HepG2 (cell line): ENCODE data around the gene TMEM164. TPM values are rescaled to one million over a fixed set of nuclear protein-coding genes. Genes with fewer than 3 reads are reported as not detected.
A peak's percentile ranks its signal among the peaks of the same experiment; 100 is the strongest.

ENCODE experiments used
- HNRNPLL ChIP-seq: fragments of 200-400 bp; formaldehyde crosslinking; IDR thresholded peaks from 2 replicates; pipeline ENCODE4 v1.6.1; 2017; ENCODE audit warnings: mild to moderate bottlenecking, low read depth, low read length; ENCODE audit not compliant: poor library complexity, severe bottlenecking
- KLF6 ChIP-seq: IDR thresholded peaks from 2 replicates; pipeline ENCODE4 v1.8.0; 2016; ENCODE audit warnings: missing biosample characterization, missing genetic modification reagents
- POLR2A ChIP-seq, 2 experiments: IDR thresholded peaks; 2 replicates each; pipeline ENCODE4 v1.6.1; 2011; ENCODE audit warnings: low read depth in 2 of 2, low read length in 2 of 2, mild to moderate bottlenecking in 1 of 2, moderate library complexity in 1 of 2; ENCODE audit not compliant: insufficient read depth in 1 of 2
- POLR2G ChIP-seq: fragments of 200-400 bp; formaldehyde crosslinking; IDR thresholded peaks from 2 replicates; pipeline ENCODE4 v1.6.1; 2018; ENCODE audit warnings: mild to moderate bottlenecking, low read depth, low read length, moderate library complexity
- RAD51 ChIP-seq: fragments of 450-650 bp; IDR thresholded peaks from 2 replicates; pipeline ENCODE4 v1.6.1; 2016; ENCODE audit warnings: borderline replicate concordance
- SAP130 ChIP-seq: IDR thresholded peaks from 2 replicates; pipeline ENCODE4 v1.6.1; 2016; ENCODE audit warnings: low read depth
- SIN3A ChIP-seq: IDR thresholded peaks from 2 replicates; pipeline ENCODE4 v1.6.1; 2011; ENCODE audit warnings: low read depth, mild to moderate bottlenecking, control low read depth, low read length, borderline replicate concordance
- SMC3 ChIP-seq: IDR thresholded peaks from 2 replicates; pipeline ENCODE4 v1.6.1; 2011; ENCODE audit warnings: low read length, improper control_type of control experiment
- SRSF4 ChIP-seq: fragments of 200-400 bp; formaldehyde crosslinking; IDR thresholded peaks from one replicate; pipeline ENCODE4 v1.6.1; 2018; ENCODE audit warnings: mild to moderate bottlenecking, low read depth, low read length, moderate library complexity; ENCODE audit not compliant: poor library complexity, severe bottlenecking
- ZFY ChIP-seq: sonication (generic); formaldehyde crosslinking; IDR thresholded peaks from 2 replicates; pipeline ENCODE4 v1.4.0; 2020; ENCODE audit warnings: missing genetic modification reagents
- ZNF317 ChIP-seq: sonication (generic); formaldehyde crosslinking; IDR thresholded peaks from 2 replicates; pipeline ENCODE4 v1.5.0; 2020; ENCODE audit warnings: mild to moderate bottlenecking, missing genetic modification reagents
- ZNF746 ChIP-seq: sonication (generic); formaldehyde crosslinking; IDR thresholded peaks from 2 replicates; pipeline ENCODE4 v1.8.0; 2022; ENCODE audit warnings: mild to moderate bottlenecking, missing genetic modification reagents
- ZNF850 ChIP-seq: sonication (generic); formaldehyde crosslinking; conservative IDR thresholded peaks from 2 replicates; pipeline ENCODE4 v1.9.0; 2021; ENCODE audit warnings: mild to moderate bottlenecking, missing genetic modification reagents
- polyA plus RNA-seq, 8 experiments: library from polyadenylated mRNA; depleted of rRNA in 3 of 8; stranded (reverse) in 7 of 8; unstranded in 1 of 8; fragments of >200 nt; fragmentation: Illumina TruSeq in 4 of 8; extraction: Trizol in 4 of 8; gene quantifications; 2 replicates each; pipeline versions ENCODE4 v1.2.1 to v1.2.3, GENCODE V29; 2011 to 2016; ENCODE audit warnings: low read depth in 4 of 8, missing spikeins in 1 of 8, mixed read lengths in 1 of 8; ENCODE audit not compliant: insufficient read depth in 1 of 8
- total RNA-seq, 5 experiments: library from RNA; depleted of rRNA; stranded (reverse); fragments of >200 nt; fragmentation: Illumina TruSeq; extraction: Trizol; gene quantifications; 2 replicates each; pipeline ENCODE4 v1.2.3, GENCODE V29; 2016; ENCODE audit warnings: low read depth in 1 of 5
- TF ChIP-seq, protein P1 (sequence below): sonication (generic); formaldehyde crosslinking; IDR thresholded peaks from 2 replicates; pipeline ENCODE4 v1.5.0; 2020; ENCODE audit warnings: missing genetic modification reagents, mild to moderate bottlenecking, borderline replicate concordance
- TF ChIP-seq, protein P2 (sequence below): IDR thresholded peaks from 2 replicates; pipeline ENCODE4 v1.6.1; 2016
- TF ChIP-seq, protein P3 (sequence below): sonication (generic); formaldehyde crosslinking; IDR thresholded peaks from 2 replicates; pipeline ENCODE4 v1.8.1; 2023; ENCODE audit warnings: mild to moderate bottlenecking, missing genetic modification reagents, borderline replicate concordance
- TF ChIP-seq, protein P4 (sequence below): sonication (generic); formaldehyde crosslinking; IDR thresholded peaks from 2 replicates; pipeline ENCODE4 v1.8.1; 2022; ENCODE audit warnings: mild to moderate bottlenecking, missing genetic modification reagents
- TF ChIP-seq, protein P5 (sequence below): IDR thresholded peaks from 2 replicates; pipeline ENCODE4 v1.6.1; 2012; ENCODE audit warnings: inconsistent platforms
- TF ChIP-seq, protein P6 (sequence below): sonication (generic); formaldehyde crosslinking; IDR thresholded peaks from 2 replicates; pipeline ENCODE4 v1.4.0; 2020; ENCODE audit warnings: mild to moderate bottlenecking, low read depth, missing genetic modification reagents

The TMEM164 gene
- total and polyA plus RNA-seq, 2 of the 13 experiments (the other 11 are each of a cell fraction or from before 2014, with no cell fraction given): 5.8 to 13.2 TPM

DNA sequence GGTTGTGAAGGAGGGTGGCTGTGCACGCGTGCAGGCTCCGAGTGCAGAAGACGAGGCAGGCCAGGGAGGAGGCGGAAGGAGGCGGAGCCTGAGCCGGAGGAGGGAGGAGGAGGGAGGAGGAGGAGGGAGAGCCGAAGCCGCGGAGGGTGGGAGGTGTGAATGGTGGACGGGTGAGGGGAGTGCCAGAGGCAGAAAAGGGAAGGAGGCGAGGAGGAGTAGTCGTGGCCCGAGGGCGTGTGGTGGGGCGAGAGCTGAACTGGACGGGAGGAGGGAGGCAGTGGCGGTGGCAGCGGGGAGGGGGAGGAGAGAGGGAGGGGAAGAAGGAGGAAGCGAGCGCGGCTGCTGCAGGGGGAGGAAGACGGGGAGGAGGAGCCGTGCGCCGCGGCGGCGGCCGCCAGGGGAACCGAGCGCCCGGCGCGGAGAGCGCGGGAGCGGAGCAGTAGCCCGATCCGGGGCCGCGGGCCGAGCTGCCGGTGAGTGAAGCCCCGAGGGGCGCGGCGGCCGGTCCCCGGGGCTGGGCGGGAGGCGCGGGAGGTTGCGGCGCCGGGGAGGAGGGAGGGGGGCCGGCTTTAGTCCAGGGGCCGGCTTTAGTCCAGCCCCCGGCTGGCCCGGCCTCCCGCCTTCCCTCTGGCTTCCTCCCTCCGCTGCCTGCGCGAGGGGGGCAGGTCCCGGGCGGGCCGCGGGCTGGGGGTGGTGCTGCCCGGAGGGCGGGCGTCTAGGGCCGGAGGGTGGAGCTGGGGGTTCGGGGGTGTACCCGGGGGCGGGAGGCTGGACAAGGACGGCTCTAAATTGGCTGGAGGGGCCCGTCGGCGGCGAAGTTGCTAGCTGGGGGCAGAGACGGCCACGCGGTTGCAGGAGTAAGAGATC is at the start of gene TMEM164 (continued):
- TF ChIP-seq, protein P1, sequence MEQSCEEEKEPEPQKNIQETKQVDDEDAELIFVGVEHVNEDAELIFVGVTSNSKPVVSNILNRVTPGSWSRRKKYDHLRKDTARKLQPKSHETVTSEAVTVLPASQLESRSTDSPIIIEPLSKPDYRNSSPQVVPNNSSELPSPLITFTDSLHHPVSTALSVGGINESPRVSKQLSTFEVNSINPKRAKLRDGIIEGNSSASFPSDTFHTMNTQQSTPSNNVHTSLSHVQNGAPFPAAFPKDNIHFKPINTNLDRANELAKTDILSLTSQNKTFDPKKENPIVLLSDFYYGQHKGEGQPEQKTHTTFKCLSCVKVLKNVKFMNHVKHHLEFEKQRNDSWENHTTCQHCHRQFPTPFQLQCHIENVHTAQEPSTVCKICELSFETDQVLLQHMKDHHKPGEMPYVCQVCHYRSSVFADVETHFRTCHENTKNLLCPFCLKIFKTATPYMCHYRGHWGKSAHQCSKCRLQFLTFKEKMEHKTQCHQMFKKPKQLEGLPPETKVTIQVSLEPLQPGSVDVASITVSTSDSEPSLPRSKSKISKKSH: no peak
- no peak for TF ChIP-seq ZNF317 (CRISPR knock-in tag)
- TF ChIP-seq POLR2A (IDR thresholded peaks at IDR 0.05; ENCODE audit: insufficient read depth in 1 of 2, low read depth in 2 of 2, low read length in 2 of 2): 0 out of 4 replicates have a peak, but pooled peaks of 1 of the 2 experiments have one; percentile 27
- TF ChIP-seq ZFY (CRISPR knock-in tag): 0 out of 2 replicates have a peak, but pooled peaks have one; percentile 18
- peak; percentile 29 for TF ChIP-seq SAP130
- TF ChIP-seq, protein P2, sequence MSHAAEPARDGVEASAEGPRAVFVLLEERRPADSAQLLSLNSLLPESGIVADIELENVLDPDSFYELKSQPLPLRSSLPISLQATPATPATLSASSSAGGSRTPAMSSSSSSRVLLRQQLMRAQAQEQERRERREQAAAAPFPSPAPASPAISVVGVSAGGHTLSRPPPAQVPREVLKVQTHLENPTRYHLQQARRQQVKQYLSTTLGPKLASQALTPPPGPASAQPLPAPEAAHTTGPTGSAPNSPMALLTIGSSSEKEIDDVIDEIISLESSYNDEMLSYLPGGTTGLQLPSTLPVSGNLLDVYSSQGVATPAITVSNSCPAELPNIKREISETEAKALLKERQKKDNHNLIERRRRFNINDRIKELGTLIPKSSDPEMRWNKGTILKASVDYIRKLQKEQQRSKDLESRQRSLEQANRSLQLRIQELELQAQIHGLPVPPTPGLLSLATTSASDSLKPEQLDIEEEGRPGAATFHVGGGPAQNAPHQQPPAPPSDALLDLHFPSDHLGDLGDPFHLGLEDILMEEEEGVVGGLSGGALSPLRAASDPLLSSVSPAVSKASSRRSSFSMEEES: no peak
- TF ChIP-seq, protein P3, sequence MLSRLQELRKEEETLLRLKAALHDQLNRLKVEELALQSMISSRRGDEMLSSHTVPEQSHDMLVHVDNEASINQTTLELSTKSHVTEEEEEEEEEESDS (CRISPR knock-in tag): no peak
- TF ChIP-seq ZNF850 (CRISPR knock-in tag): no peak
- no peak for TF ChIP-seq RAD51
- TF ChIP-seq, protein P4, sequence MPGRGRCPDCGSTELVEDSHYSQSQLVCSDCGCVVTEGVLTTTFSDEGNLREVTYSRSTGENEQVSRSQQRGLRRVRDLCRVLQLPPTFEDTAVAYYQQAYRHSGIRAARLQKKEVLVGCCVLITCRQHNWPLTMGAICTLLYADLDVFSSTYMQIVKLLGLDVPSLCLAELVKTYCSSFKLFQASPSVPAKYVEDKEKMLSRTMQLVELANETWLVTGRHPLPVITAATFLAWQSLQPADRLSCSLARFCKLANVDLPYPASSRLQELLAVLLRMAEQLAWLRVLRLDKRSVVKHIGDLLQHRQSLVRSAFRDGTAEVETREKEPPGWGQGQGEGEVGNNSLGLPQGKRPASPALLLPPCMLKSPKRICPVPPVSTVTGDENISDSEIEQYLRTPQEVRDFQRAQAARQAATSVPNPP: no peak
- TF ChIP-seq SRSF4: no peak
- TF ChIP-seq SIN3A: no peak
- TF ChIP-seq ZNF746: peak; percentile 79
- peak; percentile 37 for TF ChIP-seq HNRNPLL
- peak; percentile 48; the same call in 1 of the 2 replicates for TF ChIP-seq POLR2G
- TF ChIP-seq, protein P5, sequence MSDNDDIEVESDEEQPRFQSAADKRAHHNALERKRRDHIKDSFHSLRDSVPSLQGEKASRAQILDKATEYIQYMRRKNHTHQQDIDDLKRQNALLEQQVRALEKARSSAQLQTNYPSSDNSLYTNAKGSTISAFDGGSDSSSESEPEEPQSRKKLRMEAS: peak; percentile 61
- TF ChIP-seq, protein P6, sequence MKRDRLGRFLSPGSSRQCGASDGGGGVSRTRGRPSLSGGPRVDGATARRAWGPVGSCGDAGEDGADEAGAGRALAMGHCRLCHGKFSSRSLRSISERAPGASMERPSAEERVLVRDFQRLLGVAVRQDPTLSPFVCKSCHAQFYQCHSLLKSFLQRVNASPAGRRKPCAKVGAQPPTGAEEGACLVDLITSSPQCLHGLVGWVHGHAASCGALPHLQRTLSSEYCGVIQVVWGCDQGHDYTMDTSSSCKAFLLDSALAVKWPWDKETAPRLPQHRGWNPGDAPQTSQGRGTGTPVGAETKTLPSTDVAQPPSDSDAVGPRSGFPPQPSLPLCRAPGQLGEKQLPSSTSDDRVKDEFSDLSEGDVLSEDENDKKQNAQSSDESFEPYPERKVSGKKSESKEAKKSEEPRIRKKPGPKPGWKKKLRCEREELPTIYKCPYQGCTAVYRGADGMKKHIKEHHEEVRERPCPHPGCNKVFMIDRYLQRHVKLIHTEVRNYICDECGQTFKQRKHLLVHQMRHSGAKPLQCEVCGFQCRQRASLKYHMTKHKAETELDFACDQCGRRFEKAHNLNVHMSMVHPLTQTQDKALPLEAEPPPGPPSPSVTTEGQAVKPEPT (CRISPR knock-in tag): no peak
- no peak for TF ChIP-seq KLF6 (CRISPR knock-in tag)
- TF ChIP-seq SMC3: no peak
